Neural crest cell (in vitro differentiated cells): ENCODE measurements around the gene CMC2. TPM values are rescaled to one million over a fixed set of nuclear protein-coding genes. Genes with fewer than 3 reads are reported as not detected.
A peak's percentile ranks its signal among the peaks of the same experiment; 100 is the strongest.

Experiments used
- DNase-seq: peaks from one replicate; pipeline ENCODE4 v3.0.0; 2021; ENCODE audit warnings: low read depth, mixed read lengths, low spot score
- H3K27ac Mint-ChIP-seq: one replicate; pipeline ENCODE4 v1.8.0; 2021; ENCODE audit warnings: mild to moderate bottlenecking, mixed read lengths; ENCODE audit not compliant: unreplicated experiment
- H3K27me3 Mint-ChIP-seq: 2 replicates; pipeline ENCODE4 v1.8.0; 2021; ENCODE audit warnings: low read depth, mild to moderate bottlenecking, mixed read lengths
- H3K36me3 Mint-ChIP-seq: 2 replicates; pipeline ENCODE4 v1.8.0; 2021; ENCODE audit warnings: low read depth, mild to moderate bottlenecking, mixed read lengths
- H3K4me1 Mint-ChIP-seq: 2 replicates; pipeline ENCODE4 v1.8.0; 2021; ENCODE audit warnings: mixed read lengths
- H3K4me3 Mint-ChIP-seq: one replicate; pipeline ENCODE4 v1.8.0; 2021; ENCODE audit warnings: mild to moderate bottlenecking, mixed read lengths
- H3K9me3 Mint-ChIP-seq: 2 replicates; pipeline ENCODE4 v1.8.0; 2021; ENCODE audit warnings: mixed read lengths
- CTCF ChIP-seq: fragments of 200-600 bp; sonication (generic); conservative IDR thresholded peaks from 2 replicates; pipeline ENCODE4 v1.5.0; 2021; ENCODE audit warnings: antibody characterized with exemption, mild to moderate bottlenecking
- total RNA-seq: library from RNA; stranded (reverse); gene quantifications from 2 replicates; pipeline ENCODE4 v1.2.1, GENCODE V29; 2021

CMC2 gene
- total RNA-seq, 1 donor from 2014 or later = 75.0 TPM

- DNase-seq = no peak
- Mint-ChIP-seq H3K4me1 (peaks cover 27% of the 10 kb centered on the region), H3K27me3 (peaks cover 3% of the 10 kb centered on the region), H3K27ac (no peak overlapping the region), H3K36me3 (peaks cover 16% of the 10 kb centered on the region), H3K9me3 (peaks cover 14% of the 10 kb centered on the region), H3K4me3 (no peak overlapping the region)
- no peak for TF ChIP-seq CTCF
Observed at GRCh38 chr16:81001330-81001729, 5.4 kb downstream of the CMC2 start.

- peaks cover 14% of the 10 kb centered on the region for H3K9me3 Mint-ChIP-seq
- DNase-seq = no peak
- no peak overlapping the region for H3K27ac Mint-ChIP-seq
- H3K36me3 Mint-ChIP-seq = peaks cover 16% of the 10 kb centered on the region
- peaks cover 24% of the 10 kb centered on the region for H3K4me1 Mint-ChIP-seq
- H3K27me3 Mint-ChIP-seq = peaks cover 2% of the 10 kb centered on the region
- TF ChIP-seq CTCF = no peak
- H3K4me3 Mint-ChIP-seq = no peak overlapping the region
Observed at GRCh38 chr16:81000873-81001272, 5.8 kb downstream of the CMC2 start.

- TF ChIP-seq CTCF = no peak
- DNase-seq = no peak
- no peaks in the 10 kb centered on the region for H3K27me3 Mint-ChIP-seq
- H3K27ac Mint-ChIP-seq = no peak overlapping the region
- no peak overlapping the region for H3K4me3 Mint-ChIP-seq
- H3K4me1 Mint-ChIP-seq = peaks cover 15% of the 10 kb centered on the region
- peaks cover 16% of the 10 kb centered on the region for H3K36me3 Mint-ChIP-seq
- peaks cover 14% of the 10 kb centered on the region for H3K9me3 Mint-ChIP-seq
Observed at GRCh38 chr16:80997964-80998620, 8.6 kb downstream of the CMC2 start.

GRCh38 chr16:80997139-80997798 is 9.4 kb downstream of the CMC2 start:
- H3K27ac Mint-ChIP-seq = no peak overlapping the region
- peaks cover 13% of the 10 kb centered on the region for H3K4me1 Mint-ChIP-seq
- no peak for DNase-seq
- no peaks in the 10 kb centered on the region for H3K27me3 Mint-ChIP-seq
- no peak for TF ChIP-seq CTCF
- peaks cover 12% of the 10 kb centered on the region for H3K36me3 Mint-ChIP-seq
- H3K9me3 Mint-ChIP-seq = peaks cover 14% of the 10 kb centered on the region
- H3K4me3 Mint-ChIP-seq = no peak overlapping the region

- TF ChIP-seq CTCF = no peak
- H3K36me3 Mint-ChIP-seq = peaks cover 13% of the 10 kb centered on the region
- no peaks in the 10 kb centered on the region for H3K27me3 Mint-ChIP-seq
- H3K4me1 Mint-ChIP-seq = peaks cover 13% of the 10 kb centered on the region
- H3K9me3 Mint-ChIP-seq = peaks cover 14% of the 10 kb centered on the region
- peak overlapping the region; percentile 12 for H3K27ac Mint-ChIP-seq
- no peak overlapping the region for H3K4me3 Mint-ChIP-seq
- DNase-seq = no peak
Observed at GRCh38 chr16:80996688-80997138, 10.0 kb downstream of the CMC2 start.
